ENCODE data around the gene DPEP2. TPM values are rescaled to one million over a fixed set of nuclear protein-coding genes. Genes with fewer than 3 reads are reported as not detected.
A peak's percentile ranks its signal among the peaks of the same experiment; 100 is the strongest.

DPEP2 gene
- total and polyA plus RNA-seq, 2 of the 13 experiments (the other 11 are each of a cell fraction or from before 2014, with no cell fraction given): 0.18 TPM; not detected in 1

GRCh38 chr16:67942200-67942509 lies 57.1 kb downstream of the DPEP2 start (continued):
- TF ChIP-seq ZNF17 (CRISPR knock-in tag; IDR thresholded peaks at IDR 0.05) (no peak), MNT (IDR thresholded peaks at IDR 0.05) (no peak), THRA (CRISPR knock-in tag; IDR thresholded peaks at IDR 0.05; ENCODE audit: borderline replicate concordance) (no peak), ZNF331 (CRISPR knock-in tag; IDR thresholded peaks at IDR 0.05) (no peak), ZNF850 (CRISPR knock-in tag; conservative IDR thresholded peaks at IDR 0.05) (no peak), TCF7L2 (IDR thresholded peaks at IDR 0.05; ENCODE audit: low read depth, low read length) (no peak), KLF15 (CRISPR knock-in tag; IDR thresholded peaks at IDR 0.05; ENCODE audit: borderline replicate concordance) (no peak), GATAD2A (CRISPR knock-in tag; IDR thresholded peaks at IDR 0.05) (peak; percentile 41; the same call in 1 of the 2 replicates), TEAD3 (CRISPR knock-in tag; optimal IDR thresholded peaks at IDR 0.05; ENCODE audit: borderline replicate concordance) (peak; percentile 66), ZNF10 (CRISPR knock-in tag; IDR thresholded peaks at IDR 0.05; ENCODE audit: borderline replicate concordance, low read depth) (no peak), SKI (IDR thresholded peaks at IDR 0.05; ENCODE audit: partially characterized antibody) (no peak), NFE2 (CRISPR knock-in tag; IDR thresholded peaks at IDR 0.05) (no peak), CREBL2 (CRISPR knock-in tag; IDR thresholded peaks at IDR 0.05; ENCODE audit: borderline replicate concordance) (no peak), TBL1XR1 (IDR thresholded peaks at IDR 0.05; ENCODE audit: borderline replicate concordance, low read length, partially characterized antibody) (no peak), PHF21A (CRISPR knock-in tag; IDR thresholded peaks at IDR 0.05) (no peak), KMT2B (CRISPR knock-in tag; IDR thresholded peaks at IDR 0.05) (no peak), ATF3 (CRISPR knock-in tag; IDR thresholded peaks at IDR 0.05) (no peak), NFKB2 (CRISPR knock-in tag; IDR thresholded peaks at IDR 0.05; ENCODE audit: borderline replicate concordance) (0 out of 2 replicates have a peak, but pooled peaks have one; percentile 13), MYC (CRISPR knock-in tag; IDR thresholded peaks at IDR 0.05; ENCODE audit: borderline replicate concordance) (peak; percentile 54; the same call in 1 of the 2 replicates), CBX2 (IDR thresholded peaks at IDR 0.05; ENCODE audit: low read depth, low read length) (no peak), CBX2 (CRISPR knock-in tag; IDR thresholded peaks at IDR 0.05; ENCODE audit: low read depth) (no peak), ZKSCAN1 (IDR thresholded peaks at IDR 0.05; ENCODE audit: low read length) (no peak), PTBP1 (IDR thresholded peaks at IDR 0.05; ENCODE audit: low read depth, low read length, poor library complexity, severe bottlenecking) (peak; percentile 15), DR1 (CRISPR knock-in tag; IDR thresholded peaks at IDR 0.05) (no peak), TARDBP (CRISPR knock-in tag; IDR thresholded peaks at IDR 0.05) (peak; percentile 39; the same call in 1 of the 2 replicates), RAD21 (CRISPR knock-in tag; IDR thresholded peaks at IDR 0.05) (peak; percentile 53; the same call in 1 of the 2 replicates), SMARCC2 (IDR thresholded peaks at IDR 0.05) (no peak), ZNF816 (CRISPR knock-in tag; IDR thresholded peaks at IDR 0.05; ENCODE audit: borderline replicate concordance) (no peak), ZNF629 (CRISPR knock-in tag; conservative IDR thresholded peaks at IDR 0.05) (no peak), LBX2 (CRISPR knock-in tag; IDR thresholded peaks at IDR 0.05; ENCODE audit: borderline replicate concordance) (peak; percentile 71)

Data from HepG2 (cell line).